B cell (primary cell): ENCODE measurements around the gene FAM13B. TPM values are rescaled to one million over a fixed set of nuclear protein-coding genes. Genes with fewer than 3 reads are reported as not detected.

Source experiments
- ATAC-seq: fragments of 200-7000 bp; cut with Tn5 transposase; one replicate; pipeline ENCODE4 v1.10.0; 2021; ENCODE audit warnings: low read depth, mild to moderate bottlenecking, moderate number of reproducible peaks, moderate library complexity
- CTCF ChIA-PET: fragments of 350-600 bp; sonication (Branson Sonifier 250); formaldehyde crosslinking; loops from one replicate; lab custom pipeline; 2021; ENCODE audit warnings: antibody characterized with exemption, inconsistent platforms; lab: Charles Lee
- POLR2A ChIA-PET: fragments of 350-600 bp; sonication (Branson Sonifier 250); formaldehyde crosslinking; loops from one replicate; lab custom pipeline; 2021; ENCODE audit warnings: antibody characterized with exemption; lab: Charles Lee
- DNase-seq: peaks from one replicate; pipeline ENCODE4 v3.0.0; 2013
- H2AFZ ChIP-seq: 2 replicates; pipeline ENCODE4 v1.6.1; 2012; ENCODE audit warnings: mild to moderate bottlenecking, low read depth, low read length; ENCODE audit not compliant: insufficient read depth, poor library complexity, severe bottlenecking
- H3K27ac ChIP-seq, 2 donors: 1 replicate in 1 of 2; 2 replicates in 1 of 2; pipeline ENCODE4 v1.5.1; 2012 to 2013; ENCODE audit warnings: low read length in 2 of 2, mild to moderate bottlenecking in 2 of 2, moderate library complexity in 1 of 2
- H3K27me3 ChIP-seq, 4 experiments: fragments of 200-600 bp in 1 of 4; sonication (generic) in 1 of 4; replicated peaks in 1 of 4; 1 replicate in 2 of 4; 2 replicates in 2 of 4; pipeline versions ENCODE4 v1.6.1 to v1.7.0; 2013 to 2016; ENCODE audit warnings: low read length in 3 of 4, mild to moderate bottlenecking in 2 of 4, mixed read lengths in 1 of 4, moderate library complexity in 1 of 4; ENCODE audit not compliant: insufficient read depth in 4 of 4, control insufficient read depth in 3 of 4; ENCODE audit errors: control extremely low read depth in 1 of 4
- H3K36me3 ChIP-seq, 2 experiments: replicated peaks in 1 of 2; 1 replicate in 1 of 2; 2 replicates in 1 of 2; pipeline versions ENCODE4 v1.6.1 to v1.7.1; 2013; ENCODE audit warnings: low read length in 1 of 2; ENCODE audit not compliant: insufficient read depth in 2 of 2, control insufficient read depth in 1 of 2; ENCODE audit errors: control extremely low read depth in 1 of 2, extremely low read depth in 1 of 2
- H3K4me1 ChIP-seq, 2 donors: fragments of 200-600 bp in 1 of 2; sonication (generic) in 1 of 2; 1 replicate in 1 of 2; 2 replicates in 1 of 2; pipeline versions ENCODE4 v1.5.1 to v1.6.1; 2013 to 2017; ENCODE audit warnings: low read length in 2 of 2; ENCODE audit not compliant: control insufficient read depth in 2 of 2, insufficient read depth in 2 of 2
- H3K4me2 ChIP-seq: replicated peaks from 2 replicates; pipeline ENCODE3; 2012; ENCODE audit warnings: mild to moderate bottlenecking, low read depth, low read length; ENCODE audit not compliant: poor library complexity, severe bottlenecking
- H3K4me3 ChIP-seq, 5 experiments: fragments of 200-600 bp in 1 of 5; sonication (generic) in 1 of 5; 1 replicate in 3 of 5; 2 replicates in 2 of 5; pipeline versions ENCODE4 v1.5.1 to v1.7.0; 2011 to 2016; ENCODE audit warnings: low read length in 4 of 5, mild to moderate bottlenecking in 4 of 5, low read depth in 2 of 5, control low read depth in 1 of 5, moderate library complexity in 1 of 5; ENCODE audit not compliant: insufficient read depth in 1 of 5; ENCODE audit errors: control extremely low read depth in 1 of 5, extremely low read depth in 1 of 5
- H3K79me2 ChIP-seq: fragments of 200-600 bp; sonication (generic); one replicate; pipeline ENCODE4 v1.6.0; 2016; ENCODE audit warnings: low read length; ENCODE audit not compliant: control insufficient read depth, insufficient read depth
- H3K9ac ChIP-seq: fragments of 200-600 bp; sonication (generic); 2 replicates; pipeline ENCODE4 v1.6.1; 2017; ENCODE audit warnings: mild to moderate bottlenecking, low read length, moderate library complexity
- H3K9me3 ChIP-seq, 3 donors: one replicate each; pipeline versions ENCODE4 v1.6.1 to v1.7.1; 2013; ENCODE audit warnings: low read length in 2 of 3; ENCODE audit not compliant: control insufficient read depth in 2 of 3, insufficient read depth in 1 of 3; ENCODE audit errors: control extremely low read depth in 1 of 3
- H4K20me1 ChIP-seq: 2 replicates; pipeline ENCODE4 v1.6.0; 2012; ENCODE audit warnings: mild to moderate bottlenecking, low read length; ENCODE audit not compliant: insufficient read depth, control insufficient read depth, poor library complexity, severe bottlenecking
- H3K27ac Mint-ChIP-seq: one replicate; pipeline ENCODE4 v1.8.0; 2021; ENCODE audit warnings: mixed read lengths
- H3K27me3 Mint-ChIP-seq: one replicate; pipeline ENCODE4 v1.8.0; 2021; ENCODE audit warnings: mixed read lengths
- H3K4me1 Mint-ChIP-seq: one replicate; pipeline ENCODE4 v1.8.0; 2021; ENCODE audit warnings: mixed read lengths
- H3K4me3 Mint-ChIP-seq: one replicate; pipeline ENCODE4 v1.8.0; 2021; ENCODE audit warnings: mixed read lengths
- H3K9me3 Mint-ChIP-seq: one replicate; pipeline ENCODE4 v1.8.0; 2022; ENCODE audit warnings: mixed read lengths; ENCODE audit not compliant: insufficient read depth
- EZH2 ChIP-seq: IDR thresholded peaks from 2 replicates; pipeline ENCODE4 v1.6.1; 2012; ENCODE audit warnings: borderline replicate concordance, low read depth, mild to moderate bottlenecking, moderate library complexity, low read length; ENCODE audit not compliant: insufficient read depth, poor library complexity, severe bottlenecking
- WGBS: methylation state at CpG from one replicate; pipeline ENCODE4 v1.1.5; 2013; ENCODE audit warnings: missing lambda C conversion rate; ENCODE audit not compliant: insufficient coverage; 5-methylcytosine and 5-hydroxymethylcytosine counted together
- intact Hi-C: fragments of 100-400 bp; cut with micrococcal nuclease; formaldehyde crosslinking; loops from one replicate; pipeline ENCODE4 v1.10.0; 2022
- polyA plus RNA-seq: library from polyadenylated mRNA; depleted of rRNA; stranded (reverse); fragments of >200 nt; gene quantifications from 2 replicates; pipeline ENCODE4 v1.2.3, GENCODE V29; 2012
- total RNA-seq, 2 donors: library from RNA; stranded (reverse); fragments of 120-200 nt in 1 of 2; gene quantifications; 1 replicate in 1 of 2; 2 replicates in 1 of 2; pipeline versions ENCODE4 v1.2.3 to v1.2.4, GENCODE V29; 2013 to 2022
- TF ChIP-seq, protein P1 (sequence below): fragments of 200-600 bp; IDR thresholded peaks from one replicate; pipeline ENCODE4 v1.8.0; 2022; ENCODE audit warnings: antibody characterized with exemption, mild to moderate bottlenecking

The FAM13B gene
- total and polyA plus RNA-seq, 2 donors (not counting 1 experiment from before 2014, with no cell fraction given): 17.3 to 118 TPM

DNA sequence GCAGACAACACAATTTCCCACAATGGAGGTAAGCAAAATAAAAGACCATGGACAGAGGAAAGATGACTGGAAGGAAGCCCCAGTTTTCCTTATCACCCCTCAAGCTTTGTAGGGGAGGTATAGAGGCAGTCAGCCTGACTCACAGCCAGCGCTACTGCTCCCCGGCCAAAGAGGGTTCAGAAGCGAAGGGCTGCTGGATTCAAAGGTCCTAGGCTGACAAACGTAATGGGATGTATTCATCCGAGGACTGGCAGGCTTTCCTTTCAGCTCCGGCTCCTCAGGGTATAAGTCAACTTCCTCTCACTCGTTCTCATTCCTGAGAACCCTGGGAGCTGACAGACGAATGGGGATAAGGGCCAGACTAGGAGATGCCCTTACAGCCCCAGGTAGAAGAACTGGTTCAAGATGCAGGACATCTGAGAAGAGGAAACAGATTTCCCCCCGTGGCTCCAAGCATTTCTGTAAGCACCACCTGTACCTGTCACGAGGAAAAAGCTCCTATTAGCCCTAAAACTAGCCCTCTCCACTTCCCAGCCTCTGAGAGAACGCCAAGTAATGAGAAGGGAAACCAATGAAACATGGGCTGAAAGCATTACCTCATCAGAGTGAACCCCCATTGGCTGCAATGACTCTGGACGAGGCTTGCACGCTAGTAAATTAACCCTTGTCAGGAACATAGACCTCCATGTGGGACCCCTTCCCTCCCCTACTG, 22.1 kb upstream of the FAM13B start:
- 73% methylated on average over 9 of the region's 13 CpGs for WGBS
- Histone ChIP-seq H4K20me1 (no peaks in the 10 kb centered on the region), H3K4me3 (no peak overlapping the region), H3K9ac (no peak overlapping the region), H3K4me1 (no peaks in the 10 kb centered on the region), H3K4me2 (no peak overlapping the region), H3K27me3 (no peaks in the 10 kb centered on the region), H3K27ac (no peak overlapping the region), H2AFZ (no peak overlapping the region), H3K9me3 (no peaks in the 10 kb centered on the region), H3K79me2 (no peaks in the 10 kb centered on the region), H3K36me3 (no peaks in the 10 kb centered on the region)
- no peak overlapping the region for H3K27ac Mint-ChIP-seq
- no peak for DNase-seq
- H3K9me3 Mint-ChIP-seq: no peaks in the 10 kb centered on the region
- ChIA-PET CTCF (no interaction called here), POLR2A (no interaction called here)
- no peaks in the 10 kb centered on the region for H3K4me1 Mint-ChIP-seq
- no peak for ATAC-seq
- intact Hi-C loops: no loop called here
- TF ChIP-seq EZH2: no peak
- no peaks in the 10 kb centered on the region for H3K27me3 Mint-ChIP-seq
- no peak overlapping the region for H3K4me3 Mint-ChIP-seq

GRCh38 chr5:138054206-138054605, 21.3 kb upstream of the FAM13B start:
- Histone ChIP-seq H3K9me3 (no peaks in the 10 kb centered on the region), H4K20me1 (no peaks in the 10 kb centered on the region), H3K9ac (no peak overlapping the region), H2AFZ (no peak overlapping the region), H3K4me1 (no peaks in the 10 kb centered on the region), H3K4me2 (no peak overlapping the region), H3K79me2 (no peaks in the 10 kb centered on the region), H3K27ac (no peak overlapping the region), H3K4me3 (no peak overlapping the region), H3K36me3 (no peaks in the 10 kb centered on the region), H3K27me3 (no peaks in the 10 kb centered on the region)
- TF ChIP-seq, protein P1, sequence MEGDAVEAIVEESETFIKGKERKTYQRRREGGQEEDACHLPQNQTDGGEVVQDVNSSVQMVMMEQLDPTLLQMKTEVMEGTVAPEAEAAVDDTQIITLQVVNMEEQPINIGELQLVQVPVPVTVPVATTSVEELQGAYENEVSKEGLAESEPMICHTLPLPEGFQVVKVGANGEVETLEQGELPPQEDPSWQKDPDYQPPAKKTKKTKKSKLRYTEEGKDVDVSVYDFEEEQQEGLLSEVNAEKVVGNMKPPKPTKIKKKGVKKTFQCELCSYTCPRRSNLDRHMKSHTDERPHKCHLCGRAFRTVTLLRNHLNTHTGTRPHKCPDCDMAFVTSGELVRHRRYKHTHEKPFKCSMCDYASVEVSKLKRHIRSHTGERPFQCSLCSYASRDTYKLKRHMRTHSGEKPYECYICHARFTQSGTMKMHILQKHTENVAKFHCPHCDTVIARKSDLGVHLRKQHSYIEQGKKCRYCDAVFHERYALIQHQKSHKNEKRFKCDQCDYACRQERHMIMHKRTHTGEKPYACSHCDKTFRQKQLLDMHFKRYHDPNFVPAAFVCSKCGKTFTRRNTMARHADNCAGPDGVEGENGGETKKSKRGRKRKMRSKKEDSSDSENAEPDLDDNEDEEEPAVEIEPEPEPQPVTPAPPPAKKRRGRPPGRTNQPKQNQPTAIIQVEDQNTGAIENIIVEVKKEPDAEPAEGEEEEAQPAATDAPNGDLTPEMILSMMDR: no peak
- no peak for TF ChIP-seq EZH2
- no peak overlapping the region for H3K4me3 Mint-ChIP-seq
- H3K9me3 Mint-ChIP-seq: no peaks in the 10 kb centered on the region
- intact Hi-C loops: no loop called here
- CTCF ChIA-PET: interaction anchor here (1.0 to 1.3 kb wide), 2 partner anchors 13 to 18 kb away, joined by 3 to 5 read pairs; no protein-coding TSS in a partner anchor
- no peak overlapping the region for H3K27ac Mint-ChIP-seq
- H3K4me1 Mint-ChIP-seq: no peaks in the 10 kb centered on the region
- ATAC-seq (no peak), DNase-seq (no peak)
- WGBS: 13% methylated on average over 3 of the region's 3 CpGs
- POLR2A ChIA-PET: no interaction called here
- no peaks in the 10 kb centered on the region for H3K27me3 Mint-ChIP-seq
